H54 (cell line): Measurements from ENCODE around the gene ELL3.
"Not testable (repeated sequence)": the region's sequence is repeated elsewhere in the genome, so short reads cannot be mapped to it uniquely, and the experiment has no call there.

Experiments used
- DNase-seq: peaks from one replicate; pipeline ENCODE4 v3.0.0; 2011; ENCODE audit warnings: low spot score, mixed read lengths; ENCODE audit not compliant: insufficient read length
- FAIRE-seq: peaks from 3 replicates; lab custom pipeline; 2011; peaks lifted over from hg19 to GRCh38; lab: Jason Lieb, UNC
- POLR2A ChIP-seq: IDR thresholded peaks from 2 replicates; pipeline ENCODE4 v1.6.1; 2011; ENCODE audit warnings: low read depth, mild to moderate bottlenecking, low read length

ELL3 gene

DNA sequence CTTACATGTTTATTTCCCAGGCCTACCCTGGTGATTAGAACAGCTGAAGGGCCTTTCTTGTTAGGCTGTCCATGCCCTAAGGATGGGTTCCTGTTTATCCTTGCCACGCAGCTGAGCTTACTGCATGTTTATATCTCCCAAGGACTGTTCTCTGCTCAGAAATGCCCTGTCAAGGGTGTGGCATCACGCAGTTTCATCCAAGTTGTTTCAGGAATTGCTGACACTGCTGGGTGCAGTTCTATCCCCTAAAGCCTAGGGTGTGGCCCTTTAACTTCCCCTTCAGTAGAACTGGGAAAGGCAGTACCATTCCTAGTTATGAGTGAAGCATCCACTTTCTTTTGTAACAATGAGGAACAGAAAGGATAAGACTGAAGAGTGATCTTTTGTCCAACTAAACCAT, 5.0 kb downstream of the ELL3 start:
- no peak for TF ChIP-seq POLR2A
- FAIRE-seq (no peak), DNase-seq (no peak)

DNA sequence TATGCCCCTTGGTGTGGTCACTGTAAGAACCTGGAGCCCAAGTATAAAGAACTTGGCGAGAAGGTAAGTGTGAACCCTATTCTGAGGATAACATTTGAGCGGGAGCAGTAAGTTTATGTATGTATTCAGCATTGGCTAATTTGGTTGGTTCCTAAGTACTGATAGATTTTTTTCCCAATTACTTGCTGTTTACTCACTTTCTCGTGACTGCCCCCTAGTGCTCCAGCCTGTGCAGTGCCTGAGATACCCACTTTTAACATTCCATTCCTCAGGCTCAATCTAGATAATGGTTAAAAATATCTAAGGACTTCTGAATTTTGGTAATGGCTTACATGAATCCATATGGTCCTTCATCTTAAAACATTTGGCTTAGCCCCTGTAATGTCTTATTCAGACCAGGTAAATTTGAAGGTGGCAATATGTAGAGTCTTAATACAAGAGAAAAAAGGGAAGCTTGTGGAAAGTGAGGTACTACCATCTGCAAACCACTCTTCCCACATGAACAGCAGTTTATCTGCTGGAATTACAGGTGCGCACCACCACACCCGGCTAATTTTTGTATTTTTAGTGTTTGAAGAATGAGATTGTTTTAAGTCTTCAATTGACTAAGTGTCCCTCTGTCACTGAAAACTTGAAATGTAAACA, 7.1 kb downstream of the ELL3 start:
- no peak for TF ChIP-seq POLR2A
- no peak for DNase-seq

DNA sequence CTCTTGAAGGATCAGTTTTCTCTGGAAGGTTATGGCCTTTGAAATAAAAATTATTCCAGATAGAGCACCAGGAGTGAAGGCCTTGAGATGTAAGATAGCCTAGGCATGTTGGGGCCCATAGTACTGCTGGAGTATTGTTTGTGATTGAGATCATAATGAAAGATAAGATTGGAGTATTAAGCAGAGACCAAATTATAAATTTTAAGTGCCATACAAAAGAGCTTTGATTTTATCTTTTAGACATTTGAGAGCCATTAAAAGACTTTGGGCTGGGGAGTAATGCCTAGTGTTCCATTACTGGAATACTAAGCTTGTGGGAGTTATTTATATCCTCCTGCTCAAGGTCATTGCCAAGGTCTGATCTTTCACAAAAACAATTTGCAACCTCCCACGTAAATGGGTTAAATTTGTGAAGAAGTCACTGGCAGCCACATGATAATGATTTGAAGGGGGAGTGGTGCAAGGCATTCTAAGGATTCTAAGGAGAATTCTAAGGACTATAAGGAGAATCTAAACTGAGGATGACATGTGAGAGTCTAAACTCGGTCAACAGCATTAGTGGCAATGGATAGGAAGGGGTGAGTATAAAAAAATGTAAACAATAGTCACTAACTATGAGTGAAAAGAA, 12.8 kb downstream of the ELL3 start:
- TF ChIP-seq POLR2A = no peak
- DNase-seq = no peak
- no peak for FAIRE-seq

More for the DNA sequence above, 7.1 kb downstream of the ELL3 start:
- peak; percentile 81 for FAIRE-seq

DNA sequence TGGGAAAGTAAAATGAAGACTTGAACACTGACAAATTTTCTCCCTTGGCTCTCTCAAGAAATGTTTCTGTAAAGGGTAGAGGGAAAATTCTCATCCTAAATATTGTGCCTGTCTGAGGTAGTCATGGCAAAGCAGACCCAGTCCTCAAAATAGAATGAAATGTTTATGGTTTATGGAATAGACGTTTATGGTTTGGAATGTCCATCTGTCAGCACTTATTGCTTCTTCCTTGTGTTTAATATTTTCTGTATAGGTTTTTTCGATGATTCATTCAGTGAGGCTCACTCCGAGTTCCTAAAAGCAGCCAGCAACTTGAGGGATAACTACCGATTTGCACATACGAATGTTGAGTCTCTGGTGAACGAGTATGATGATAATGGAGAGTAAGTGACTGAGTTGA, 13.9 kb downstream of the ELL3 start:
- DNase-seq = no peak
- FAIRE-seq = peak; percentile 72
- no peak for TF ChIP-seq POLR2A

DNA sequence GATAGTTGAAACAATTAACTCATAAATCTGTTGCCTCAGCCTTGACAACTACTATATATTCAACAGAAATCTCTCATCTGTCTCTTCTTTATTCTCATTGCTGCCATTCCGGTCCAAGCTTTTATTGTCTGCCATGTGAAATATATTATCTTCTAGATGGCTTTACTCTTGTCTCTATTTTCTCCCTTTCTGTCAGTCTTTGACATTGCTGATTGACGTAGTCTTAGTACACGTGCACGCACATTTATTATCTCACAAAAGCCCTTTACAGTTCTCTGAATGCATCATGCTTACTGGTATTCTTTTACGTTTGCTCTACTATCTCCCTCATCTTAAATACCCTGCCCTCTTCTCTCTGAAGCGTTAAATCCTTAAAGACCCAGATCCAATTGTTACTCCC, 24.9 kb downstream of the ELL3 start:
- no peak for FAIRE-seq
- TF ChIP-seq POLR2A = no peak
- DNase-seq = no peak

DNA sequence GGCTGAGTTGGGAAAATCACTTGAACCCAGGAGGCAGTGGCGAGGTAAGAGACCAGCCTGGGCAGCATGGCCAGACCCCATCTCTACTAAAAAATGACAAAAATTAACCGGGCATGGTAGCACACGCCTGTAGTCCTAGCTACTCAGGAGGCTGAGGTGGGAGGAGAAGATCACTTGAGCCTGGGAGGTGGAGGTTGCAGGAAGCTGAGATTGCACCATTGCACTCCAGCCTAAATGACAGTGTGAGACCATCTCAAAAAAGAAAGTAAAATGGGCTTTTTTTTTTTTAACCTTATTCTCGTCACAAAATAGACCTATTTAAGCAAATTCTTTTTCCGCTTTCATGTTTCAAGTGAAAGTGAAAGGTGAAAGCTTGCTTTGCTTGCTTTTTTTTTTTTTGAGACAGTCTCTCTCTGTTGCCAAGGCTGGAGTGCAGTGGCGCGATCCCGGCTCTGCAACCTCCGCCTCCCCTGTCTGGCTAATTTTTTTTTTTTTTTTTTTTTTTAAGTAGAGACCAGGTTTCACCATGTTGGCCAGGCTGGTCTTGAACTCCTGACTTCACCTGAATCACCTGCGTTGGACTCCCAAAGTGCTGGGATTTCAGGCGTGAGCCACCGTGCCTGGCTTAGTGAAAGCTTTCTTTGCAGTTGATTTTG, 26.9 kb downstream of the ELL3 start:
- TF ChIP-seq POLR2A = no peak
- FAIRE-seq (no peak), DNase-seq (no peak)

DNA sequence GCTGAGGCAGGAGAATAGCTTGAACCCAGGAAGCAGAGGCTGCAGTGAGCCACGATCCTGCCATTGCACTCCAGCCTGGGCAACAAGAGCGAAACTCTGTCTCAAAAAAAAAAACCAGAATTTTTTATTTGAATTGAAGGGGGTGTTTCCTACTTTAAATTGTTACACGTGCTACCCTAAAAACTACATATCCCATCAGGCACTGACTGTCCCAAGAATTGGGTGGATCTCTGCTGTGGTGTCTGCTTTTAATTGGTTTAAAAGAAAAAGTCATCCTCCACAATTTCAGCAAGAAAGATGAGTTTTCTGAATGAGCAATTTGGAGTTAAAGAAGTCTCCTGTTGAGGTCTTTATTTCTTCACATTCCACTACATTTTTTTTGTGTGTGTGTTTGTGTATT, 28.4 kb downstream of the ELL3 start:
- DNase-seq (no peak), FAIRE-seq (no peak)
- TF ChIP-seq POLR2A = no peak

DNA sequence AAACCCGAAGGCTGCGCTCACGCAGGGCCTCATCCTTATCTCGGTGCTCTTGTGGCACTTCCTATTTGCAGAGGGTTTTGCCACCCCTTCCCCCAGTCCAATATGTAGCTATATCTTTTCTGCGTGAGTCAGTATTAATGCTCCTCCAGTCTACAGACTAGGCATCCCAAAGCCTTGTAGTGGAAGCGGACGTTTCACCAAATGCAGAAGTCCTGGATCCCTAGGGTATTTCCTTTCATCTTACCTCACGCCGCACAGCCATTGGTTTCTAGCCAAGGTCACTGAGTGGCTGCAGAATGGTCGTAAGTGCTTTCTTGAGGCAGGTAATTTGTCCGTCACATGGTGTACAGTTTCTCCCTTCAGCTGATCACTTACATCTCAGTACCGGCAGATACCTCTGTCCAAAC, 29.9 kb downstream of the ELL3 start:
- peak; percentile 87 for FAIRE-seq
- DNase-seq = not testable (repeated sequence)

DNA sequence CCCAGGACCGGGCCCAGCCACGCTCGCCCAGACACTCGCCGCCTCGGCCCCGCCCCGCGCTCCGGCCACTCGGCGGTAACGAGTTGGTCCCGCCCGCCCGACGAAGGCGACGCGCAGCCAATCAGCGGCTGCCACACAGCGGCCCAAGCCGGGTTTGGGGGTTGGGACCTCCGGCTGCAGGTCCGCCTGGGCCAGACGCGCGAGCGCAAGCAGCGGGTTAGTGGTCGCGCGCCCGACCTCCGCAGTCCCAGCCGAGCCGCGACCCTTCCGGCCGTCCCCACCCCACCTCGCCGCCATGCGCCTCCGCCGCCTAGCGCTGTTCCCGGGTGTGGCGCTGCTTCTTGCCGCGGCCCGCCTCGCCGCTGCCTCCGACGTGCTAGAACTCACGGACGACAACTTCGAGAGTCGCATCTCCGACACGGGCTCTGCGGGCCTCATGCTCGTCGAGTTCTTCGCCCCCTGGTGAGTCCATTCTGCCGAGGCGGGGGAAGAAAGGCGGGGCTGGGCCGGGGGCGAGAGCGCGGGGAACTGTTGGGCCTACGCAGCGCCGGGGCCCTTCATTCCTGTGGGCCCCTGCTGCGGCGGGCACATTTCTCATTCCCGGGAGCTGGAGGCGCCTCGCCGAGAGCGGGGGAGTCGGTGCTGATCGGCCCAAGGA, 30.4 kb downstream of the ELL3 start, which contains the start of gene PDIA3:
Gene PDIA3 (plus strand): TSS at position 194 of the 658 bp plus-strand sequence. CDS start 102 bp downstream, at position 296.
- DNase-seq = peak; percentile 82
- peak; percentile 90 for TF ChIP-seq POLR2A
- FAIRE-seq = not testable (repeated sequence)

DNA sequence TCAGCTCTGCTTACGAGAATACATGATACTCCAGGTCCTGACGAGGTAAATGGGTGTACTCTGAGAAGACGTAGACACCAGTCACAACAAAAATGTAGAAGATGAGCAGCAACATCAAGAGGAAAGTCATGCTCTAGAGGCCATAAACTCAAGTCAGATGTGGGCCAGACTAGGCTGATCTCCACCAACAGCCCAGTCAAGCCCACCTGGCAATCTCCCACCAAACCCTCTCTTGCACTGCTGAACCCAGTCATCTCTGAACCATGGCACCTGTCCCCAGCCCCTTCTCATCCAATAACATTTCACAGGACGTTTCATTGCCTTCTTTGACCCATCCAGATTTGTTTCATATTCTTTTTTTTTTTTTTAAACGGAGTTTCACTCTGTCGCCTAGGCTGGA, 41.4 kb downstream of the ELL3 start:
- FAIRE-seq (no peak), DNase-seq (no peak)
- no peak for TF ChIP-seq POLR2A

DNA sequence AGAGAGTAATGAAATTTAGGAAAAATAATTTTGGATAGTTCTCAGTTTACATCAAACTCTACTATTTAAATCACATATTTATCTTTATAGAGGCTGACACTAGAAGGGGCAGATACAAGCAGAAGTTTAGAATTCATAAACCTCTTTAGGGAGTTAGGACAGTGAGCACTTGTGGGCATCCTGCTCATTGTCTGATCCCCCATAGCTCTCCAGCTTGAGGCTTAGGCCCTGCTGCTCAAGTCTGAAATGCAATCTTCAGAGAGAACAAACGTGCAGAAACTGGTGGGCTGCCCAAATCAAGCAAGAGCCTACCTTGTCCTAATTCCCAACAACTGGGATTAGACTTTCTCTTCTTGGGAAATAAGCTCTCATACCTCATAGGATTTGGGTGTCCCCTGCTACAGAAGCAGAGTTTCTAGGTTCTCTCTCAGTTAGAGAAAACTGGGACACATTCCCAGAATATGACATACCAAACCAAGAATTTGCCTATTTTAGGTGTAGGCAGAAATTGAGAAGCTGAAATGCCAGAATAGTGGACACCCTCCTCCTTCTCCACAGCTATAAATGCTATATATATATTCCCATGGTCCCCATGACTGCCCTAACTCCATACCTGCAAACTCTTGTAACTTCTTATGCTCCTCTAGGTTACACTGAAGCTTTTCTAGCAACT, 48.6 kb downstream of the ELL3 start:
- not testable (repeated sequence) for DNase-seq, FAIRE-seq

DNA sequence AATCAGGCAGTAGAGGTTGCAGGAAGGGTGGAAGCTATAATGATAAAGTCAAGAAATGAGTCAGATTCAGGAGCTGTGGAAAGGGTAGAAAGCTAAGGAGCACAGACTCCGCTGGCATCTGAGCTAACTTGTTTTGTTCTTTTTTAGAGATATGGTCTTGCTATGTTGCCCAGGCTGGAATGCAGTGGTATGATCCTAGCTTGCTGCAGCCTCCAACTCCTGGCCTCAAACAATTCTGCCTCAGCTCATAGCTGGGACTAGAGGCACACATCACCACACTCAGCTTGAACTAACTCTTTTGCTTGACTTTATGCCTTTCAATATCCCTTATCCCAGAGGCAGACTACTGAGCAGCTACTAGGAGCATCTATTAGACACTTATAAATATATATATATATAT, 50.5 kb downstream of the ELL3 start:
- not testable (repeated sequence) for FAIRE-seq, DNase-seq

DNA sequence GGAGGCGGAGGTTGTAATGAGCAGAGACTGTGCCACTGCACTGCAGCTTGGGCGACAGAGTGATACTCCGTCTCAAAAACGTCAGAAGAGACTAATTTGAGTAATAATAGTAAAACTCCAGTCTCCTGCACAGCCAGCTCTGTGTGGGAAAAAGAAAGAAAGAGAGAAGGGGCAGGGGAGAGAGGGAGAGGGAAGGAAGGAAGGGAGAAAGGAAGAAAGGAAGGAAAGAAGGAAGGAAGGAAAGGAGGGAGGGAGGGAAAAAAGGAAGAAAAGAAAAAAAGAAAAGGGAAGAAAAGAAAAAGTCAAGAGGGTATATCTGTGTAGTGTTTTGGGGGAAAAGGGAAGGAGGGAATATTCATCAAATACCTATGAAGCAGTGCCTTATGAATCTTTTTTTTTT, 53.6 kb downstream of the ELL3 start:
- FAIRE-seq = no peak
- TF ChIP-seq POLR2A = no peak

More for the DNA sequence above, 53.6 kb downstream of the ELL3 start:
- no peak for DNase-seq
